GM18909 (cell line): Measurements from ENCODE around the gene FAM163A.
"Not testable (repeated sequence)": the region's sequence is repeated elsewhere in the genome, so short reads cannot be mapped to it uniquely, and the experiment has no call there.

Source experiments
- ATAC-seq: cut with Tn5 transposase; IDR thresholded peaks from one replicate; pipeline ENCODE4 v1.9.1; 2021; ENCODE audit warnings: mild to moderate bottlenecking; ENCODE audit not compliant: unreplicated experiment, poor library complexity

Gene FAM163A

DNA sequence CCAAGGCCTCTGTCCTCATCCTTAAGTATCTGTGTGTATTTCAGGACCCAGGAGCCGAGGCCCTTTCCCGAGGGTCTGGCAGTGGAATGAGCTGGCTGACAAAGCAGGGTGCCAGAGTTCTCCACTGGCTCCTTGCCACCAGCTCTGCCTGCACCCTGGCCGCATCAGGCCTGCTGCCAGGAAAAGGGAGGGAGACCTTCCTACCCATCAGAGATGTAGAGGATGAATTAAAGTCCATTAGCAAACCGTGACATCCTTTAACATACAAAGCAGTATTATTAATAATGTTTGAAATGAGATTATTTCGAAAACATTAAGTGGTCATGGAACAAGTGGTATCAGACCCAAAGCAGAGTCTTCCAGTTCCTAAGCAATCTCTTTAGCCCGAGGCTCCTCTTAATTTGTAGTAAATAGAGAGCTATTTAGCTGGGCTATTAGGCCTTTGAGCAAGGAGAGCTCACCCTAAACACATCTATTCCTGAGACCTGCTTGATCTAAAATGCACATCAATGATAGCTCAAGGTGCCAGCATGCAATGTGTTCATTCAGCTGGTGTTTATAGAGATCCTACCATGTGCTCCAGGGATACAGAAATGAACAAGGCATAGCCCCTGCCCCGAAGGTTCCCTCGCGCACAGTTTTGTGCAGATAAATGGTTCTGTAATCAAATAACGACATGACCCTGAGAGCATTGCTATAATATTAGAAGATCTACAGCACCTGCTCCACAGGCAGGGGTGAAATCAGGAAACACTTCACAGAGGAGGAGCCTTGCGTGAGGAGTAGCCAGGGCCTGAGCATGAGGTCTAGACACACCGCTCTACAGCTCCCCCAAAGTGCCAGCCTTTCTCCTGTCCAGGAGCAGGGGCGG lies 44.0 kb downstream of the FAM163A start:
- no peak for ATAC-seq

DNA sequence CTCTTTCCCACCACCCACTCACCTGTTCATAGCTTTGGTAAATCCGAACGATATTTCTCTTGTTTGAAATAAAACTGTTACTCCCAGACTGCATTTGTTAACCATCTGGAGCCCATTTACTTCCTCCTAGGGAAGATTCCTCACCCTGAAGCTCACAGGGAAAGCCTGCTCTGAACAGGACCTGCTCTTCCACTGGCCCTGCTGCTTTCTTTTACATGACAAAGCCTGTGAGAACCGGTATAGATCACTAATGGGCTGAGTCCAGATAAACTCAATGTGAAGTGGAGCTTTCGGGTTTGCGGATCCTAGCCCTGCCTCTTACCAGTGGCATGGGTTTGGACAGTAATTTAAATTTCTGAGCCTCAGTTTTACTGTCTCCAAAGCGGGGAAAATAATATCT lies 45.2 kb downstream of the FAM163A start:
- ATAC-seq: no peak

DNA sequence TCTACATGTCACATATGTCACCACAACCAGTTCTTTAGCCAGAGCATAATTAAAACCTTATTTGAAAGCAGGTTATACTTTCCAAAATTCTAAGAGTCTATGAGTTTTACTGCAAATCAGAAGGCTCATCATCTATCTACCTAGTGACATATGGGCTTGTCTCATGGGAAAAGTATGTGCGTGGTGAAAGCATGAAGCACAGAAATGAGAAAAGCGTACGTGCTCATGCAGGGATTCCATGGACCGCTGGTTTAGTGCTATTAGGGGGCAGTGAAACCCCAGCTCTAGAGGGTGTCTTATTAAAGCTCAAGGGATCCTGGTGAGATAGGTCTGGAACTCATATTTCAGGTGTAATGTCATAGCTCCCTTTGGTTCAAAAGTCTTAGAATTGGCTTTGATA lies 50.2 kb downstream of the FAM163A start:
- no peak for ATAC-seq

DNA sequence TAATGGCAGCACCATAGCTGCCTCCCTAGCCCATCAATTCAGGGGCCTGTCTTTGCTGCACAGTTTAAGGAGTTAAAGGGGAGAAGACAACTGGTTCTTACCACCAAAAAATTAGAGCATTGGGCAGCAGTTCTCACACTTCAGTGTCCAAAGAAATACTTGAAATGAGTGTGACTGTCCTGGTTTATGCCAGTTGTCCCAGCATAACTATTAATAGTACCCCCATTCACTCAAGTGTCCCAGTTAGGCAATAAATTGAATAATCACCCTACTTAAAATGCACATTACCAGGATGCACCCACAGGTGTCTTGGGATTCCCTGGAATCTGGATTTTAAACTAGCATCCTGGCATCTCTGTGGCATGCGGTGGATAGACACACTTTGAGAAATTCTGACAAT lies 51.1 kb downstream of the FAM163A start:
- no peak for ATAC-seq

DNA sequence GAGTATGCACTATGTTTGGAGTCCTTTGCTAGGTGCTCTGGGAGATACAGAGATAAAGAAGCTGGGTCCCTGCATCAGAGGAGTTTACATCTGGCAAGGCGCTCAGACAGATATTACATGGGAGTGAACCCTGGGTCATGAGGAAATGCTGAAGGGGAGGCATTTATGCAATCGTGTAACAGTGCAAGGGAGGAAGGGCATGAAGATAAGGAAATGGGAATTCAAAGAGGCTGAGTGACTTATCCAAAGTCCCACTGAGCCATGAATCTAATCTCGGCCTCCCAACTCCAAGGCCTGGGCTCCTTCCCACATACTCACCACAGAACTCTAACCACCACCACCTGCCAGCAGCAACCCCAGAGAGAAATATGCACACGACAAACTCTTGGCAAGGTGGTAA lies 51.6 kb downstream of the FAM163A start:
- no peak for ATAC-seq

DNA sequence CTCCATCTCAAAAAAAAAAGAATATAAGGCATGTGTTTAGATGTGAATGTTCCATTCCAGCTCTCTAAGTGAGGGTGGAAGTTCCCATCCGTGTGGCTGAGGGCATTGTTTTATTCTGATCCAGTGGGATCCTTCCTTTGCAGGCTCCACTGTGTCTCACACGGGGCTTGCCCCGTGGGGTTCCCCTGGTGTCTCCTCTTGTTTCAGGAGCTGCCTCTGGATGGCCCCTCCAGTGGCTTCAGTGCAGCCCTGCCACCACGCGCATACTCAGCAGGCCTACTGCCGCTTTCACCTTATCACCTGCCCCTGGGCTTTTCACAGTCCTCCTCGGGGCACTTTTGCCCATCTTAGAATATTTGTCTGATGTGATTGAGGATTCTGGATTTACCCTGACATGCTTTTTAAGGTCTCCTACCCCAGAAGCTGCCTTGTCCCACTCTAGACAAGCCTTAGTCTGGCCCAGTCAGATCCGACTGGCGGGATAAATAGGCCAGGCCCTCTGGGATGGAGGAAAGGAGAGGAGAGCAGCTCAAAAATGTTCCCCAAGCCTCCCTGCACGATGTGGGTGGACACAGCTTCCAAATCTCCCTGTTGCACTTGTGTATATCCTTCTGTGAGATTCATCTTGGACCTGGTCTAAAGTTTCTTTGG lies 55.2 kb downstream of the FAM163A start:
- no peak for ATAC-seq

DNA sequence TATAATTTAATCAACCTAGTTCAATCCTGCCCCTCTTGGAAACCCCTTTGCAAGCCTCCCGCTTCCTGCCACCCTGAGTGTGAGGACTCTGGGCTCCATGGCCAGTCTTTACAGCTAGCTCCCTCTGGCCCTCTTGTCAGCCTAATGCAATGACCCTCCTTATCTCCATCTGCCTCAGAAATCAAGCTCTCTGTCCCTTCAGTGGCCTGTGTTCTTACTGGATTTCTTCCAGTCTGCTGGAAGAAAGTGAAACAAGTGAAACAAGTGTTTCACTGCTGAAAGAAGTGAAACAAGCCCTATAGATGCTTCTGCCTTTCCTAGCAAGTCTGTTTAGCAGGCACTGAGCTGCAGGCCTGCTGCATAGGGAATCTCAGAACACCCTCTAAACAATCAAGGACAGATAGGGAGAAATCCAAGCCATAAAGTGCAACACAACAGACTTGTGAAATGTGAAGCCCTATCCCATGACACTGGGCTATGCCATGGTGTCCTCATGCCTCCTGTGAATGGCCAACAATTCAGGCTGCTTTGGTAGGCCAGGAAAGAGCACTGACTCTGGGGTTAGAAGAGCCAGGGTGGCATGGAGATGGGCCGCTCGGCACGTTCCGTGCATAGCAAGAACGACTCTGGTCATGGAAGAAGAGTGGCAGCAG lies 55.9 kb downstream of the FAM163A start:
- no peak for ATAC-seq

DNA sequence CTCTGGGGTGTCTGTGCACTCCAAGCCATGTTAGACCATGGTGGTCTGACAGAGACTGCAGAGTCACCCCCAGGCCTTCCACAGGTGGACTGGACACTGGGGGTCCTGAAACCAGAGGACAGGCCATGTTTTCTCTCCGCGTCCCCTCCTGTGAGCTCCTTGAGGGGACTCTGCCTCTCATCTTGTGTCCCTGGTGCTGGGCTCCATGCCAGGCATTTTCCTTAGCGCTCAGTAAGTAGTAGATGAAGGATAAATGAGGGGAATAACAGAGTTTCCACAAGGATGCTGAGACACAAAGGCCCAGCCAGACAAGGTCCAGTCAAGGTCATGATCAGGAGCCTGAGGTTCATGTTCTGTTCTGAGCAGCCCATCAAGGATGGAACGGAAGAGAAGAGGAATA lies 57.4 kb downstream of the FAM163A start:
- no peak for ATAC-seq

DNA sequence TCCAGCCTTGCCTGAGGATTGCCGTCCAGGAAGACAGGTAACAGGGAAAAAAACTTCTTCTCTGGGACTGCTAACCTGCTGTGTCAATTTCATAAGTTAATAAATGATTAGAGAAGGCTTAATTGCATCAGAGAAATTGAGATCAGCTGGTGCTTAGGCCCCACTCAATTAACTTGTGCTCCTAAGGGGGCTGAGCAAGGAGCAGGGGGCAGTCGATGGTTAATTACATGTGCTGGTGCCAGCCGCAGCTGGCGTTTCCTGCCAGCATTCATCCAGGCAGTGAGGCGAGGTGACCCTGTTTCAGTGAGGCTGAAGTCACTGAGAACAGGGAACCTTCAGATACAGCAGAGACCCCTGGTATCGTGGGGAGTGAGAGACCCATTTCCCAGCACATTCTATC lies 60.0 kb downstream of the FAM163A start:
- ATAC-seq: no peak

DNA sequence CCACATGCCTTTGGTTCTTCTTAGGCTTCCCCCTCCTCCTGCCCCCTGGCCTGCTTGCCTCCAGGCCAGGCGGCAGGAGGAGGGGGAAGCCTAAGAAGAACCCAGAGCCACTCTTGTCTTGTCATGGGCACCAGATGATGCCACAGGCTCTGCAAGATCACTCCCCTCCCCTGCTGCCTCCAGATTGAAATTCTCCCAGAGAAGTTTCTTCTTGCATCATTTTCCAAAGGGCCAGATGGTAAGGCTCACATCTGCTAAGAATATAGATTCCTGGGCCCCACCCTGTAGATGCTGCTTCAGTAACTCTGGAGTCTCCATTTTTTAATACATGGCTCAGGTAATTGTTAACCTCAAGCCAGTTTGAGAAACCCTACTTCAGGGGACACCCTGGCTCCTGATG lies 60.8 kb downstream of the FAM163A start:
- ATAC-seq: no peak

DNA sequence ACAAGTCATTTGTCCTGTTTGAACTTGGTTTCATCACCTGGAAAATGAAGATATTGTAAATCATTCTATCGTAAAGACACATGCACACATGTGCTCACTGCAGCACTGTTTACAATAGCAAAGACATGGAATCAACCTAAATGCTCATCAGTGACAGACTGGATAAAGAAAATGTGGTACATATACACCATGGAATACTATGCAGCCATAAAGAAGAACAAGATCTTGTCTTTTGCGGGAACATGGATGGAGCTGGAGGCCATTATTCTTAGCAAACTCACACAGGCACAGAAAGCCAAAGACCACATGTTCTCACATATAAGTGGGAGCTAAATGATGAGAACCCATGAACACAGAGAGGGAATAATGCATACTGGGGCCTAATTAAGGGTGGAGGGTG lies 61.3 kb downstream of the FAM163A start:
- ATAC-seq: not testable (repeated sequence)

DNA sequence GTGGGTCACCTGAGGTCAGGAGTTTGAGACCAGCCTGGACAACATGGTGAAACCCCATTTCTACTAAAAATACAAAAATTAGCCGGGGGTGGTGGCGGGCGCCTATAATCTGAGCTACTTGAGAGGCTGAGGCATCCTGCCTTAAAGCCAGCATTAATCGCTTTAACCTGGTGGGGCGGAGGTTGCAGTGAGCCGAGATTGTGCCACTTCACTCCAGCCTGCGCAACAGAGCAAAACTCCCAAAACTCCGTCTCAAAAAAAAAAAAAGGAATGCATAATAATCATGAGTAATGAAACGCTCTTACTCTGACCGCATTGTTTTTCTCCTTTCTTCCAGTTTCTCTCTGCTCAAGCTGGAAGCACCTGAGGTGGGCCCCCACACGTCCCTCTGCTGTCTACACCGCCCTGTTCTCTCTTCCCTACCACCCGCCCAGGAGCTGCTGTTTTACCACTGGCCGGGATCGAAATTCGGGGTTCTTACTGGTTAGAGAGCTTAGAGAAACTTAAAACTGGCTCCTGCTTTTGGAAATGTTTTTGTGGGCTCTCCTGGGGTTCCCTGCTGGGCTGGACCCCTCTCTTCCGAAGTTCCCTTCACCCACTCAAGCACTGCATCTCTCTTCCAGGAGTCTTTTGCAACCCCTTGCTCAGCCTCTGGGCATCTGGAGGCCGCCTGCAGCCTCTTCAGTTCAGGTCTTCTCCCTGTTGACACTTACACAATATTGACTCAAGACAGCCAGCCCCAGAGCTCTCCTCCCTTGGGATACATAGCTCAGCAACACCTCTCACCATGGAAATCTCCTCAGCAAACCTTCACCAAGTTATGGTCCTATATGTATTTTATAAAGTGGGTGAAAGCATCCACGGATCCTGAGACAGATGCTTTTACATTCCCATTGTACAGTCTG lies 62.5 kb downstream of the FAM163A start:
- ATAC-seq: no peak

DNA sequence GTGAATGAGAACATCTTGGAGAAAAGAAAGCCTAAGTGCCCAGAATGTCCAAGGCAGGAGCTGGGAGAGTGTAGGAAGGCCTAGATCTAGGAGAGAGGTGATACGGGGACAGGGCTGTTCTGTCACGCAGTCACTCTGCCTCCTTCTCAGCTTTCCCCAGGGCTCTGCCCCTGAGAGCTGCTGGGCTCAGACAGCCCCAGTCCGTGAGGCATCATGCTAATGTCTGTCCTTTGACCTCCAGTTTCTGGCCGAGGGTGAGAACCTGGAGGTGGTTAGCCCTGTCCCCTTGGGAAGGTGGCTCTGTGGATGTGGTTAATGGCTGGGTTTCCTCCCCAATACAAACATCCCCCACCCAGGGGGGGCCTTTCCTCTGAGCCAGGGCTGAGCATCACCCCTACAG lies 63.2 kb downstream of the FAM163A start:
- ATAC-seq: no peak

DNA sequence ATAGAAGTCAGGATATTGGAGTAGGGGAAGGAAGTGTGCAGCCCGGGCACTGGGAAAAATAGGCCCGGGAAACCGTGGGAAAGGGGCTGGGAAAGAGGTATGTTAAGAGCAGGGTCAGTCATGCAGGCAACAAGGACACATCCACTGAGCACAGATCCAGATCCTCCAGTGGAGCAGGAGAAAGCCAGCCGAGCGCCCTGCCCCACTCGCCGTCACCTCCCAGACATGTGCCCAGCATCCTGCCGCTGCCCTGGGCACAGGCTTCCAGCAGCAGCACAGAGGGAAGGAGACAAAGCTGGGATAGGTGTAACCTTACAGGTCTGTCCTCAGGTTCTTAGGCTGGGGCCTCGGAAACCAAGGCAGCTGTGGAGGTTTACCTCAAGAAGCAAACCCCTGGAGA lies 64.2 kb downstream of the FAM163A start:
- ATAC-seq: no peak

DNA sequence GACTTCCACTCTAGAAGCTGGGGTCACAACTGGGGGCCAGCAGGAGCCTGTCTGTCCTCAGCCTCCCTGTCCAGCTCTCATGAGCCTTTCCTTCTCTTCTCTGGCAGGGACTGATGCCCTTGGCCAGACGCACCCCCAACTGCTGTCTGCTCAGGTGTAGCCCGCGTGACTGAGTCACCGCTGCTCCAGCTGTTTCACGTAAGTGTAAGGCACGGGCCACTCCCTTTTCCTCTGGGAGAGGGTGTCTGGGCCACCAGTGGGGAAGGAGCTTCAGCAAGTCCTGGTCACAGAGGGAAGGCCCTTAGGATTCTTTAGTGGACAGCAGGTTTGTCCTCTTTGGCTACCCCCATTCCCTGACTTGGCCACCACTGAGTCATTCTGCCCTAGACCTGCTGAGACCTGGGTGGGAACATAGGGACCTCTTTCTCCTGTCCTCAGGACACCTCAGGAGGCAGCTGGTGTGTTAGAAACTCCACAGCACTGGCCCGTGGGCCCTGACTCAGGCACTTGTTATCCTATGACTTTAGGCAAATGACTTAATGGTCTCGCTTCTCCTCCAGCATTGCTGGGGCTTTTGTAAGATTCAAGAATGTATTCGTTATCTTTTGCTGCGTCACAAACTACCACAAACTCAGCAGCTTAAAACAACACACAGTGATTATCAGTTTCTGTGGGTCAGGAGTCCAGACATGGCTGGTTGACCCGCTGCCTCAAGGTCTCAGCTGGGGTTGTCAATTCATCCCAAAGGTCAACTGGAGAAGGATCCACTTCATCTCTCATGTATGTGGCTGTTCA lies 64.8 kb downstream of the FAM163A start:
- no peak for ATAC-seq

DNA sequence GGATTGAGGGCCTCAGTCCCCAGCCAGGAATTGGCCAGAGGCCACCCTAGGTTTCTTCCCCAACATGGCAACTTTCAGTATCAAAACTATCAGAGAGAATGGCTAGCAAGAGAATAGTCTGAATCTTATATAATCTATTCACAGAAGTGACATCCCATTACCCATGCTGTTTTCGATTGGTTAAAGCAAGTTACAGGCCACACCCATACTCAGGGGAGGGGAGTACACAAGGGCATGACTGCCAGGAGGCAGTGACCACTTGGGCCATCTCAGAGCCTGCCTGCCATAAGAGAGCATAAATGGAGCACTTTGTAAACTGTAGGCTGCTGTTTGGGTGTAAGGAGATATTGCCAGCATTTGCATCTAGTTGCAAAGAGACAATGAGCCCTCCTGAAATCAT lies 65.4 kb downstream of the FAM163A start:
- no peak for ATAC-seq

DNA sequence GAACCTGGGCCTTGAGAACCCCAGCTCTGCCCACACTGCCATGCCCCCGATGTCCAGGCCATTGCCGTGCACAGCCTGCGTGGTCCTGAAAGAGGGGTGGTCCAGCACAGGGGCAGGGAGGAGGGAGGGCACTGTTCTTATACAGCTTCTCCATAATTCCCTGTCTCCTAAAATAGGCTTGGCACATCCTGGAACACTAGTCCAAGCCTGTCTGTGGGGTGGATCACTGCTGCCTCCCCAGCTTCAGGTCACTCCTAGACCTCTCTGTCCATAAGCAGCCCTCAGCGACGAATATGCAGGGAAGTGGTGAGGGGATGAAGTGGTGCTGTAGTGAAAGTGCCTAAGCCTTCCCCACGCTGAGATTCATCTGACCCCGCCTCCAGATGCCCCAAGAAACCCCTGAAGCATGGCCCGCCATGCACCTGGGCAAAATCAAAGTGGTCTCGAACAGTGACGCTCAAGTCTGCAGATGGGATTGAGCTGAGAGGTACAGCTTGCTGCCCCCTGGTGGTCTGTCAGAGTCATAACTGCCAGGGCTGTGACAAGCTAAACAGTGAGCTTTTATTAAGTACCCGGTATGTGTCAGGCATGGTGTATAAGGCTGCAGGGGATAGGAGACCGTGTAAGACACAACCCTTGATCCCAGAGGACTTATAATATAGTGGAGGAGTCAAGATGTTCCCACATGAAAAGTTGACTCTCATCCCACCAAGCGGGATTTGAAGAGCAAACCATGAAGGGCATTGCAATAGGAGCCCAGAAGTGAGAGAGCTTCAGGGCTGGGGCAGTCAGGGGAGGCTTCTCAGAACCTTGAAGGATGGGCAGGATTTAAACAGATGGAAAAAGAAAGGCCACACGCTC lies 66.6 kb downstream of the FAM163A start:
- peak; percentile 76 for ATAC-seq

DNA sequence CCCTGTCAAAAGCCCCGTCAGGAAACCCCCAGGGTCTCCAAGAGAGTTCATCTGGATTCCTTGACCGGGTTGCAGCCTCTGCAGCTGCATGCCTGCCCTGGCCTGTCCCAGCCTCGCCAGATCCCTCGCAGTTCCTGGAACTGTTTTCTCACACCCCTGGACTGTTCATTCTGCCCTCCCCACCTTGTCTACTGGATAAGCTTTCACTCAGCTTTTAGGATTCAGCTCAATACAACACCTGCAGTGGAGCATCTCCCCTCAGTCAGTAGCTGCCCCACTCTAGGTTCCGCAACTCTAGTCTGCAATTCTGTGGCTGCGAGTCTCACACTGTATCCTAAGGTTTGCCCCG lies 67.2 kb downstream of the FAM163A start:
- no peak for ATAC-seq
